Liver (tissue), 9 donors: ENCODE measurements around the gene RALGAPA2. TPM values are rescaled to one million over a fixed set of nuclear protein-coding genes. Genes with fewer than 3 reads are reported as not detected.

Source experiments
- DNase-seq: peaks from one replicate; pipeline ENCODE4 v3.0.0-alpha.2; 2017; ENCODE audit warnings: low spot score
- H3K27ac ChIP-seq, 2 donors: one replicate each; pipeline ENCODE4 v1.7.0; 2013; ENCODE audit warnings: inconsistent platforms in 2 of 2, low read length in 2 of 2, control low read depth in 1 of 2, low read depth in 1 of 2, mild to moderate bottlenecking in 1 of 2
- H3K27me3 ChIP-seq, 4 donors: one replicate each; pipeline versions ENCODE4 v1.6.1 to v1.7.0; 2013; ENCODE audit warnings: low read length in 3 of 4, inconsistent platforms in 1 of 4, mild to moderate bottlenecking in 1 of 4, moderate library complexity in 1 of 4; ENCODE audit not compliant: control insufficient read depth in 4 of 4, insufficient read depth in 4 of 4
- H3K36me3 ChIP-seq, 4 donors: one replicate each; pipeline versions ENCODE4 v1.6.1 to v1.7.0; 2013; ENCODE audit warnings: low read length in 3 of 4, mild to moderate bottlenecking in 3 of 4, low read depth in 1 of 4, moderate library complexity in 1 of 4; ENCODE audit not compliant: control insufficient read depth in 4 of 4, insufficient read depth in 3 of 4
- H3K4me1 ChIP-seq, 4 donors: one replicate each; pipeline versions ENCODE4 v1.6.1 to v1.7.0; 2013; ENCODE audit warnings: low read length in 3 of 4, mild to moderate bottlenecking in 3 of 4, moderate library complexity in 1 of 4; ENCODE audit not compliant: control insufficient read depth in 4 of 4, insufficient read depth in 4 of 4
- H3K4me3 ChIP-seq, 3 donors: one replicate each; pipeline versions ENCODE4 v1.6.1 to v1.7.0; 2013; ENCODE audit warnings: low read length in 3 of 3, control low read depth in 1 of 3, low read depth in 1 of 3, mild to moderate bottlenecking in 1 of 3
- H3K9ac ChIP-seq, 2 donors: one replicate each; pipeline ENCODE4 v1.7.0; 2013; ENCODE audit warnings: low read length in 2 of 2, mild to moderate bottlenecking in 2 of 2, moderate library complexity in 2 of 2, control low read depth in 1 of 2, low read depth in 1 of 2
- H3K9me3 ChIP-seq, 4 donors: one replicate each; pipeline versions ENCODE4 v1.6.1 to v1.7.0; 2013; ENCODE audit warnings: low read length in 3 of 4; ENCODE audit not compliant: control insufficient read depth in 4 of 4
- FOXA2 ChIP-seq: IDR thresholded peaks from 2 replicates; pipeline ENCODE4 v1.6.1; 2016; ENCODE audit warnings: antibody characterized with exemption
- GABPA ChIP-seq, 2 donors: IDR thresholded peaks in 1 of 2; conservative IDR thresholded peaks in 1 of 2; 2 replicates each; pipeline ENCODE4 v1.6.1; 2016; ENCODE audit warnings: antibody characterized with exemption in 2 of 2, mild to moderate bottlenecking in 1 of 2, moderate library complexity in 1 of 2
- HNF4A ChIP-seq, 2 donors: conservative IDR thresholded peaks; 2 replicates each; pipeline ENCODE4 v1.6.1; 2016; ENCODE audit warnings: antibody characterized with exemption in 2 of 2, mild to moderate bottlenecking in 2 of 2
- RAD21 ChIP-seq, 2 donors: IDR thresholded peaks; 2 replicates each; pipeline ENCODE4 v1.6.1; 2016; ENCODE audit warnings: antibody characterized with exemption in 2 of 2, mild to moderate bottlenecking in 2 of 2
- YY1 ChIP-seq: IDR thresholded peaks from 2 replicates; pipeline ENCODE4 v1.6.1; 2016; ENCODE audit warnings: antibody characterized with exemption, mild to moderate bottlenecking
- WGBS: extraction: QIAGEN DNeasy Blood & Tissue Kit; methylation state at CpG from one replicate; pipeline ENCODE4 v1.1.7; 2013; 5-methylcytosine and 5-hydroxymethylcytosine counted together
- polyA plus RNA-seq, 2 donors: library from polyadenylated mRNA; stranded (reverse) in 1 of 2; unstranded in 1 of 2; fragments of 200-250 nt in 1 of 2; fragments of >200 nt in 1 of 2; fragmentation: Nextera tagmentation in 1 of 2; extraction: Ambion mirVana in 1 of 2; gene quantifications; one replicate each; pipeline versions ENCODE4 v1.2.1 to v1.2.3, GENCODE V29; 2013 to 2015
- total RNA-seq, 2 donors: library from RNA; depleted of rRNA; stranded (reverse); fragments of >200 nt; gene quantifications; one replicate each; pipeline ENCODE4 v1.2.3, GENCODE V29; 2014
- TF ChIP-seq, protein P1 (sequence below): IDR thresholded peaks from 2 replicates; pipeline ENCODE4 v1.6.1; 2016; ENCODE audit warnings: antibody characterized with exemption
- TF ChIP-seq, protein P2 (sequence below): fragments of 150-350 bp; IDR thresholded peaks from 2 replicates; pipeline ENCODE4 v1.5.1; 2017; ENCODE audit warnings: improper control_type of control experiment, low read depth, low read length; ENCODE audit not compliant: missing input control
- TF ChIP-seq, protein P3 (sequence below): IDR thresholded peaks from 2 replicates; pipeline ENCODE4 v1.6.1; 2016; ENCODE audit warnings: antibody characterized with exemption, mild to moderate bottlenecking
- TF ChIP-seq, protein P4 (sequence below): IDR thresholded peaks from 2 replicates; pipeline ENCODE4 v1.6.1; 2016; ENCODE audit warnings: antibody characterized with exemption
- TF ChIP-seq, protein P5 (sequence below): IDR thresholded peaks from 2 replicates; pipeline ENCODE4 v1.6.1; 2016; ENCODE audit warnings: antibody characterized with exemption
- donor health status: healthy.
- donor health status: healthy.
- donor health status: healthy.
- donor health status: healthy.
- donor health status: healthy.

RALGAPA2 gene
- total and polyA plus RNA-seq, 4 donors: 14.8 to 89.9 (median 25.1) TPM

DNA sequence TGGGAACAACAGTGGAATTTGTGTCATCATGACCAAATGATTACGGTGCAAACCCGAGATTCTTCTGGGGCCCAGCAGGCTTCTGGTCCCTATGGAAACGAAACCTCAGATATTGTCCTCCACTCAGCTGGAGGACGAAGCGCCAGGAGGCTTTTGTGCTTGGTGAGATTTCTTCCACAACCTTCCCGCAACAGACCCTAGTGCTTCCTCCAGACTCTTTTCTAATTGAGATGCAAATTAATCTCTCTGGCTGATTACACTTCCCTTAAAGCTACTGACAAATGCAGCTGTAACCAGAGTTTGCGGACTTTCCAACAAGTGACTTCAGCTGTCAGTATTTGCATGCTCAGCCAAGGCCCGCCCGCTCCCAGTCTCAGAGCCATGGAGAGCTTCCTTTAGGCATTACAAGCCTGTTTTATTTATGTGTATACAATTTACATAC is 248.5 kb downstream of the RALGAPA2 start:
- H3K9me3 ChIP-seq: no peaks in the 10 kb centered on the region
- DNase-seq: no peak
- peaks cover 0 to 4% (median 1%) of the 10 kb centered on the region in 4 donors for H3K4me1 ChIP-seq
- no peak overlapping the region for H3K27ac ChIP-seq
- H3K36me3 ChIP-seq: peaks cover 0 to 22% (median 7%) of the 10 kb centered on the region in 4 donors
- 93% methylated on average over 9 of the region's 9 CpGs for WGBS
- no peaks in the 10 kb centered on the region for H3K27me3 ChIP-seq
- TF ChIP-seq, protein P1, sequence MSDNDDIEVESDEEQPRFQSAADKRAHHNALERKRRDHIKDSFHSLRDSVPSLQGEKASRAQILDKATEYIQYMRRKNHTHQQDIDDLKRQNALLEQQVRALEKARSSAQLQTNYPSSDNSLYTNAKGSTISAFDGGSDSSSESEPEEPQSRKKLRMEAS: no peak
- TF ChIP-seq, protein P2, sequence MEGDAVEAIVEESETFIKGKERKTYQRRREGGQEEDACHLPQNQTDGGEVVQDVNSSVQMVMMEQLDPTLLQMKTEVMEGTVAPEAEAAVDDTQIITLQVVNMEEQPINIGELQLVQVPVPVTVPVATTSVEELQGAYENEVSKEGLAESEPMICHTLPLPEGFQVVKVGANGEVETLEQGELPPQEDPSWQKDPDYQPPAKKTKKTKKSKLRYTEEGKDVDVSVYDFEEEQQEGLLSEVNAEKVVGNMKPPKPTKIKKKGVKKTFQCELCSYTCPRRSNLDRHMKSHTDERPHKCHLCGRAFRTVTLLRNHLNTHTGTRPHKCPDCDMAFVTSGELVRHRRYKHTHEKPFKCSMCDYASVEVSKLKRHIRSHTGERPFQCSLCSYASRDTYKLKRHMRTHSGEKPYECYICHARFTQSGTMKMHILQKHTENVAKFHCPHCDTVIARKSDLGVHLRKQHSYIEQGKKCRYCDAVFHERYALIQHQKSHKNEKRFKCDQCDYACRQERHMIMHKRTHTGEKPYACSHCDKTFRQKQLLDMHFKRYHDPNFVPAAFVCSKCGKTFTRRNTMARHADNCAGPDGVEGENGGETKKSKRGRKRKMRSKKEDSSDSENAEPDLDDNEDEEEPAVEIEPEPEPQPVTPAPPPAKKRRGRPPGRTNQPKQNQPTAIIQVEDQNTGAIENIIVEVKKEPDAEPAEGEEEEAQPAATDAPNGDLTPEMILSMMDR: no peak
- TF ChIP-seq GABPA (IDR thresholded peaks at IDR 0.05 in 1 of 2, conservative IDR thresholded peaks at IDR 0.05 in 1 of 2): no peak
- no peak for TF ChIP-seq YY1
- TF ChIP-seq, protein P3, sequence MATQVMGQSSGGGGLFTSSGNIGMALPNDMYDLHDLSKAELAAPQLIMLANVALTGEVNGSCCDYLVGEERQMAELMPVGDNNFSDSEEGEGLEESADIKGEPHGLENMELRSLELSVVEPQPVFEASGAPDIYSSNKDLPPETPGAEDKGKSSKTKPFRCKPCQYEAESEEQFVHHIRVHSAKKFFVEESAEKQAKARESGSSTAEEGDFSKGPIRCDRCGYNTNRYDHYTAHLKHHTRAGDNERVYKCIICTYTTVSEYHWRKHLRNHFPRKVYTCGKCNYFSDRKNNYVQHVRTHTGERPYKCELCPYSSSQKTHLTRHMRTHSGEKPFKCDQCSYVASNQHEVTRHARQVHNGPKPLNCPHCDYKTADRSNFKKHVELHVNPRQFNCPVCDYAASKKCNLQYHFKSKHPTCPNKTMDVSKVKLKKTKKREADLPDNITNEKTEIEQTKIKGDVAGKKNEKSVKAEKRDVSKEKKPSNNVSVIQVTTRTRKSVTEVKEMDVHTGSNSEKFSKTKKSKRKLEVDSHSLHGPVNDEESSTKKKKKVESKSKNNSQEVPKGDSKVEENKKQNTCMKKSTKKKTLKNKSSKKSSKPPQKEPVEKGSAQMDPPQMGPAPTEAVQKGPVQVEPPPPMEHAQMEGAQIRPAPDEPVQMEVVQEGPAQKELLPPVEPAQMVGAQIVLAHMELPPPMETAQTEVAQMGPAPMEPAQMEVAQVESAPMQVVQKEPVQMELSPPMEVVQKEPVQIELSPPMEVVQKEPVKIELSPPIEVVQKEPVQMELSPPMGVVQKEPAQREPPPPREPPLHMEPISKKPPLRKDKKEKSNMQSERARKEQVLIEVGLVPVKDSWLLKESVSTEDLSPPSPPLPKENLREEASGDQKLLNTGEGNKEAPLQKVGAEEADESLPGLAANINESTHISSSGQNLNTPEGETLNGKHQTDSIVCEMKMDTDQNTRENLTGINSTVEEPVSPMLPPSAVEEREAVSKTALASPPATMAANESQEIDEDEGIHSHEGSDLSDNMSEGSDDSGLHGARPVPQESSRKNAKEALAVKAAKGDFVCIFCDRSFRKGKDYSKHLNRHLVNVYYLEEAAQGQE: no peak
- TF ChIP-seq, protein P4, sequence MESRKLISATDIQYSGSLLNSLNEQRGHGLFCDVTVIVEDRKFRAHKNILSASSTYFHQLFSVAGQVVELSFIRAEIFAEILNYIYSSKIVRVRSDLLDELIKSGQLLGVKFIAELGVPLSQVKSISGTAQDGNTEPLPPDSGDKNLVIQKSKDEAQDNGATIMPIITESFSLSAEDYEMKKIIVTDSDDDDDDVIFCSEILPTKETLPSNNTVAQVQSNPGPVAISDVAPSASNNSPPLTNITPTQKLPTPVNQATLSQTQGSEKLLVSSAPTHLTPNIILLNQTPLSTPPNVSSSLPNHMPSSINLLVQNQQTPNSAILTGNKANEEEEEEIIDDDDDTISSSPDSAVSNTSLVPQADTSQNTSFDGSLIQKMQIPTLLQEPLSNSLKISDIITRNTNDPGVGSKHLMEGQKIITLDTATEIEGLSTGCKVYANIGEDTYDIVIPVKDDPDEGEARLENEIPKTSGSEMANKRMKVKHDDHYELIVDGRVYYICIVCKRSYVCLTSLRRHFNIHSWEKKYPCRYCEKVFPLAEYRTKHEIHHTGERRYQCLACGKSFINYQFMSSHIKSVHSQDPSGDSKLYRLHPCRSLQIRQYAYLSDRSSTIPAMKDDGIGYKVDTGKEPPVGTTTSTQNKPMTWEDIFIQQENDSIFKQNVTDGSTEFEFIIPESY: no peak
- TF ChIP-seq, protein P5, sequence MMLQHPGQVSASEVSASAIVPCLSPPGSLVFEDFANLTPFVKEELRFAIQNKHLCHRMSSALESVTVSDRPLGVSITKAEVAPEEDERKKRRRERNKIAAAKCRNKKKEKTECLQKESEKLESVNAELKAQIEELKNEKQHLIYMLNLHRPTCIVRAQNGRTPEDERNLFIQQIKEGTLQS: no peak
- no peak overlapping the region for H3K4me3 ChIP-seq
- no peak overlapping the region for H3K9ac ChIP-seq

DNA sequence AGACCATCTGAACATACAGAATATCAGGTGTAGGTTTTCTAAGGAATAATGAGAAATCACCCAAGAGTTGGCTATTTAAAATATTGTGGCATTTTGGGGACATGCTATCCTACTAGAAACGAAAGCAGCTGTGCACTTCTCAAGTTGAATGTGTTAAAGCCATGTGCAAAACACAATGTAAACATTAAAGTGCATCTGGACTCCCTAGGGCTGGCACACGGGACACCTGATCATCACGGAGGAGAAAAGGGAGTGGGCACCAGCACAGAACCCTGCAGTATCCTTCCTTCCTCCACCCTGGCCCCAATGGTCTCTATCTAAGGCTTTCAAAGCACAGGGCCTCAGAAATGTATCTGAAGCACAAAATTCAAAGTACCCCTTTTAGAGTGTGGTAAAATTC is 250.3 kb downstream of the RALGAPA2 start:
- no peak overlapping the region for H3K27ac ChIP-seq
- H3K36me3 ChIP-seq: peaks cover 3 to 19% (median 9%) of the 10 kb centered on the region in 4 donors
- DNase-seq: no peak
- 35% methylated on average over 3 of the region's 3 CpGs for WGBS
- no peak for TF ChIP-seq RAD21 (IDR thresholded peaks at IDR 0.05)
- TF ChIP-seq FOXA2: no peak
- TF ChIP-seq HNF4A (conservative IDR thresholded peaks at IDR 0.05): peak in 1 of 2 donors; percentile 7
- TF ChIP-seq, protein P3: no peak
- peaks cover 0 to 8% (median 7%) of the 10 kb centered on the region in 4 donors for H3K4me1 ChIP-seq
- H3K27me3 ChIP-seq: no peaks in the 10 kb centered on the region
- H3K9me3 ChIP-seq: no peaks in the 10 kb centered on the region
- no peak overlapping the region for H3K9ac ChIP-seq
- no peak overlapping the region for H3K4me3 ChIP-seq
